GM12872 (cell line): ENCODE results near the gene WWC1.

Experiments used
- CTCF ChIP-seq: IDR thresholded peaks from 3 replicates; pipeline ENCODE4 v1.5.1; 2011; ENCODE audit warnings: low read depth, mild to moderate bottlenecking, low read length, moderate library complexity; ENCODE audit not compliant: insufficient read depth

WWC1 gene

GRCh38 chr5:168409591-168410458 lies 118.4 kb downstream of the WWC1 start:
- no peak for TF ChIP-seq CTCF

- TF ChIP-seq CTCF: no peak
Observed at GRCh38 chr5:168411871-168412270, 120.4 kb downstream of the WWC1 start.

- TF ChIP-seq CTCF: no peak
Observed at GRCh38 chr5:168413062-168413461, 121.6 kb downstream of the WWC1 start.

- no peak for TF ChIP-seq CTCF
Observed at GRCh38 chr5:168413596-168413995, 122.2 kb downstream of the WWC1 start.

GRCh38 chr5:168415401-168415800 lies 124.0 kb downstream of the WWC1 start:
- no peak for TF ChIP-seq CTCF

DNA sequence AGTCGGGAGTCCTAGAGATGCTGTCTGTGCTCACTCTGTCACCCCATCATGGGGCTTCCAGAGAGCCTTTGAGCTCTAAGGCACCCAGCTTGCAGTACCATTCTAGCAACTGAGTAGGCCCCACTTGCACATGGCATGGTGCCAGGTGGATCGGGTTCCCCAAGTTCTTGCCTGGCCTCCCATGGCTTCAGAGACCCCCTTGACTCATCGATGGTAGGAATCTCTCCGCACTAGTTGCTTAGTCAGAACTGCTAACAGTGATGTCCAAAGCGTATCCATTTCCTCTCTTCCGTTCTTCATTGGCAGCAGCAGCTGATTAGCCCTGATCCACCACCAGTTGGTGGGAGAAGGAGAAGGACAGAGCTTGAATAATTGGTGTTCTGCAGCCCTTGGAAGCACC lies 124.5 kb downstream of the WWC1 start:
- no peak for TF ChIP-seq CTCF

DNA sequence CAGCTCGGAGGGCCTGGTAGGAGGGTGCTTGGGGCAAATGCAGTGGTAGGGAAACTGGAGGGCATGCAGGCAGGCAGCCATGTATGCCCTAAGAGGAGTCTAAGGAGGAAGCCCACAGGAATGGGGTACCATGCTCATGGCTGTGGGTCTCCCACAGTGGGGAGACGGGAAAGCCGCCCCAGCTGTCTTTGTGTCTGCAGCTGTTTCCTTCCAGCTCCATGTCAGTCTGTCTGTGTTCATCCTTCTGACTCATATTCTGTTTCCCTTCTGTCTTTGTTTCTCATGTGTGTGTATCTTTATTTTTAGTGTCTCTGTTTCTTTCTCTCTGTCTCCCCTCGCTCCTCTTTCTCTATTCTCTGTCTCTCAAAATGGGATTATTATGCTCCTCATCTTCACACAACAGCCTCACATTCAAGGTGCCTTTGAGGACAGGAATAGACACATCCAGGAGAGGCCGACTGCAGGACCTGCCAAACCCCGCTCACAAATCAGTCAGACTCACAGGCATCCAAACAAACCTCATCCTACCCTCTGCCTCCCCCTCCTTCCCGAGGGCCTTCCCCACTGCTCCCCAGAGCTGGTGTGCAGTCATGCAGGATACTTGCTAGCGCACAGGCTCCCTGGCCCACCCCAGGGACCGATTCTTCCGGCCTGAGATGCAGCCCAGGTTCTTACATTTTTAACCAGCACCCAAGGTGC lies 126.4 kb downstream of the WWC1 start:
- TF ChIP-seq CTCF: no peak
